ENCODE results near the gene DOK1.

DOK1 gene

GRCh38 chr2:74588664-74589063 lies 34.1 kb downstream of the DOK1 start:
- TF ChIP-seq, protein P1, sequence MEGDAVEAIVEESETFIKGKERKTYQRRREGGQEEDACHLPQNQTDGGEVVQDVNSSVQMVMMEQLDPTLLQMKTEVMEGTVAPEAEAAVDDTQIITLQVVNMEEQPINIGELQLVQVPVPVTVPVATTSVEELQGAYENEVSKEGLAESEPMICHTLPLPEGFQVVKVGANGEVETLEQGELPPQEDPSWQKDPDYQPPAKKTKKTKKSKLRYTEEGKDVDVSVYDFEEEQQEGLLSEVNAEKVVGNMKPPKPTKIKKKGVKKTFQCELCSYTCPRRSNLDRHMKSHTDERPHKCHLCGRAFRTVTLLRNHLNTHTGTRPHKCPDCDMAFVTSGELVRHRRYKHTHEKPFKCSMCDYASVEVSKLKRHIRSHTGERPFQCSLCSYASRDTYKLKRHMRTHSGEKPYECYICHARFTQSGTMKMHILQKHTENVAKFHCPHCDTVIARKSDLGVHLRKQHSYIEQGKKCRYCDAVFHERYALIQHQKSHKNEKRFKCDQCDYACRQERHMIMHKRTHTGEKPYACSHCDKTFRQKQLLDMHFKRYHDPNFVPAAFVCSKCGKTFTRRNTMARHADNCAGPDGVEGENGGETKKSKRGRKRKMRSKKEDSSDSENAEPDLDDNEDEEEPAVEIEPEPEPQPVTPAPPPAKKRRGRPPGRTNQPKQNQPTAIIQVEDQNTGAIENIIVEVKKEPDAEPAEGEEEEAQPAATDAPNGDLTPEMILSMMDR (IDR thresholded peaks at IDR 0.05; ENCODE audit: extremely low read depth, insufficient read depth, missing control alignments): no peak
- no peak for DNase-seq (ENCODE audit: low spot score)
- in situ Hi-C loops (cut with MboI; ENCODE audit: low pct_unique_long_range_greater_than_20kb, low sequenced_read_pairs, unreplicated experiment): loop anchor here (25.0 kb wide), 1 partner anchor 101 kb away; the partner anchor contains the start of genes CCDC142, LBX2 and TTC31

DNA sequence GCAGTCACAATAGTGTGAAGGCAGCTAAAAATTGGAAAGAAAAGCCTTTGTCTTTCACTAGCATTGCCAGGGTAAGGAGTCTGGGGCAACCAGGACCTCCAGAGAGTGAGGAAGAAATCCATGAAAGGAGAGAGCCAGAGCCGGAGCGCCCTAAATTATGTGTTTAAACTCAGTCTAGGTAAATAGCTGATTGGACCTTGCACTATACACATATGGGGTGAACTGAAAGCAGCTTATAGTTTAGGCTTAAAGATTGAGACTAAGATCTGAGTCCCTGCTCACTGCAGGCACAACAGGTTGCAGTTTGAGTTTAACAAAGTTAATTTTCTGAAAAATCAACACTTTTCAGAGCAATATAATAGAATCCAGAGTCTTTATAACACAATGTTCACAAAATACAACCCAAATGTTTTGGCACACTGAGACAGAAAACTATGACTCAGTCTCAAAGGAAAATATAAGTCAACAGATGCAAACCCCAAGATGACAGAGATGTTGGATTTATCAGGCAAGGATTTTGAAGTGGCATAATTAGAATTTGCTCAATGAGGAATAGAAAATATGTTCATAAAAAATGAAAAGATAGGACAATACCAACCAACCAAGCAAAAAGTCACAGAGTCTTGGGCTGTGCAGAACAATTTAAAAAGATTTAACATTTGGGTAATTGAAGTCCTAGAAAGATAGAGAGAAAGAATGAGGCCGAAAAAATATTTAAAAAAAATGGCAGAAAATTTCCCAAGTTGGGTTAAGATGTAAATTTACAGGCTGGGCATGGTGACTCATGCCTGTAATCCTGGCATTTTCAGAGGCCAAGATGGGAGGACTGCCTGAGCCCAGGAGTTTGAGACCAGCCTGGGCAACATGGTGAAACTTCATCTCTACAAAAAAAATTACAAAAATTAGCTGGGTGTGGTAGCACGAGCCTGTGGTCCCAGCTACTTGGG lies 39.6 kb downstream of the DOK1 start:
- in situ Hi-C loops (cut with MboI; ENCODE audit: low pct_unique_long_range_greater_than_20kb, low sequenced_read_pairs, unreplicated experiment): loop anchor here (25.0 kb wide), 1 partner anchor 107 kb away; the partner anchor contains the start of genes CCDC142, LBX2 and TTC31
- DNase-seq (ENCODE audit: low spot score): no peak
- TF ChIP-seq, protein P1 (IDR thresholded peaks at IDR 0.05; ENCODE audit: extremely low read depth, insufficient read depth, missing control alignments): no peak

DNA sequence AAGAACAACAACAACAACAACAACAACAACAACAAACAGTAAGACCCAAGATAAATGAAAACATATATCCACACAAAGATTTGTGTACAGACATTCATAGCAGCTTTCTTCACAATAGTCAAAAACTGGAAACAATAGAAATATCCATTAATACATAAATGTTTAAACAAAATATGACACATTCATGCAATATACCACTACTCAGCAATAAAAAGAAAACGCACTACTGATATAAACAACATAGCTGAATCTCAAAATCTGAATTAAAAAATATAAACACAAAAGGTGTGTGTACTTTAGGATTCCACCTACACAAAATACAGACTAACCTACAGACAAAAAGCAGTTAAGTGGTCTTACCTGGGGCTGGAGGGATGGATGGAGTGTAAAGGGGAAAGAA lies 42.1 kb downstream of the DOK1 start:
- in situ Hi-C loops (cut with MboI; ENCODE audit: low pct_unique_long_range_greater_than_20kb, low sequenced_read_pairs, unreplicated experiment): loop anchor here (25.0 kb wide), 1 partner anchor 109 kb away; the partner anchor contains the start of genes CCDC142, LBX2 and TTC31
- no peak for DNase-seq (ENCODE audit: low spot score)
- TF ChIP-seq, protein P1 (IDR thresholded peaks at IDR 0.05; ENCODE audit: extremely low read depth, insufficient read depth, missing control alignments): no peak

GRCh38 chr2:74597410-74597809 lies 42.9 kb downstream of the DOK1 start:
- TF ChIP-seq, protein P1 (IDR thresholded peaks at IDR 0.05; ENCODE audit: extremely low read depth, insufficient read depth, missing control alignments): no peak
- no peak for DNase-seq (ENCODE audit: low spot score)
- in situ Hi-C loops (cut with MboI; ENCODE audit: low pct_unique_long_range_greater_than_20kb, low sequenced_read_pairs, unreplicated experiment): loop anchor here (25.0 kb wide), 1 partner anchor 110 kb away; the partner anchor contains the start of genes CCDC142, LBX2 and TTC31

DNA sequence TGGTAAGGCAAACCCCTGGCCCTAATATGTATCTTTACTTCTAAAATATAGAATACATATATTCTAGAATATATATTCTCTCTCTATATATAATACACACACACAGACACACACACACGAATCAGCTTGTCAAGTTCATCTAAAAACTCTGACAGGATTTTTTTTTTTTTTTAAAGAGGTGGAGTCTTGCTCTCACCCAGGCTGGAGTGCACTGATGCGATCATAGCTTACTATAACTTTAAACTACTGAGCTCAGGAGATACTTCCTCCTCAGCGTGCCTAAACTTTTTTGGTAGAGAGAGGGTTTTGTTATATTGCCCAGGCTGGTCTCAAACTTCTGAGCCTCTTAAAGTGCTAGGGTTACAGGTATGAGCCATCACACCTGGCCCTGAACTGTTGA lies 45.2 kb downstream of the DOK1 start:
- no peak for DNase-seq (ENCODE audit: low spot score)
- in situ Hi-C loops (cut with MboI; ENCODE audit: low pct_unique_long_range_greater_than_20kb, low sequenced_read_pairs, unreplicated experiment): loop anchor here (25.0 kb wide), 1 partner anchor 112 kb away; the partner anchor contains the start of genes CCDC142, LBX2 and TTC31
- TF ChIP-seq, protein P1 (IDR thresholded peaks at IDR 0.05; ENCODE audit: extremely low read depth, insufficient read depth, missing control alignments): no peak

DNA sequence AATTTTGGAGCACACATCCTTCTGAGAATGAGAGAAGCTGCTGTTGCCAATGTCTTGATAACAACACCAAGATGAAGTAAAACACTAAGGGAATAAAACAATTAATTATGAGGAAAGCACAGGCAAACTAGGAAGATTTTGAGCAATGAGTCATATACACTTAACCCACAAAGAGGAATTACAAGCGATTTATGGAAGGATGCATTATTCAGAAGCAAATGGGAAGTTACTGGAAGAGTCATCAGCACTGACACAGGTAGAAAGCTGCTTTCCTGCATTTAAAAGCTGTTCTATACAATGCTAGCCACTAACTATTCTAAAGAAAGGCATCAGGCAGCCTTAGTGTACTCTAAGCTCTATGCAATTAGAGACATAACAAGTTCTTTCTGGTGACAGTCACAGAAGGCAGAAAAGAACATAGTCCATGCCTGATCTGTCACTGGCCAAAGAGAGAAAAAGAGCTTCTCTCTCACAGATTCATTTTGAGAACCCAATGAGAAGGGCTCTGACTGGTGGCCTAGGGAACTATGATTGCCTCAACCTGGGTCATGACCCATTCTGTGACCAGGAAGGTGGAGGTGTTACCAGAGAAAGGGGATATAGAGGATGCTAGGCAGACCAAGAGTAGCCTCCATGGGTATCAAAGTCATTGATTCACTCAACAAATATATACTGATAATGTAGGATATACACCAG lies 48.2 kb downstream of the DOK1 start:
- DNase-seq (ENCODE audit: low spot score): no peak

More for the DNA sequence above, 48.2 kb downstream of the DOK1 start:
- in situ Hi-C loops (cut with MboI; ENCODE audit: low pct_unique_long_range_greater_than_20kb, low sequenced_read_pairs, unreplicated experiment): no loop called here
- TF ChIP-seq, protein P1 (IDR thresholded peaks at IDR 0.05; ENCODE audit: extremely low read depth, insufficient read depth, missing control alignments): no peak
